NCI-H1105 (cell line): ENCODE data around the gene LHX1.

Source experiments
- DNase-seq: peaks from one replicate; lab custom pipeline; 2025; lab: John Stamatoyannopoulos, UW

Gene LHX1

GRCh38 chr17:36922175-36922574, 15.1 kb upstream of the LHX1 start:
- DNase-seq = no peak

GRCh38 chr17:36923814-36924221, 13.5 kb upstream of the LHX1 start:
- no peak for DNase-seq

GRCh38 chr17:36926226-36926625, 11.0 kb upstream of the LHX1 start:
- no peak for DNase-seq

- no peak for DNase-seq
Measured at GRCh38 chr17:36926701-36927100, 10.6 kb upstream of the LHX1 start.

- no peak for DNase-seq
Measured at GRCh38 chr17:36928471-36929345, 8.6 kb upstream of the LHX1 start.

GRCh38 chr17:36929851-36930582, 7.3 kb upstream of the LHX1 start:
- DNase-seq = no peak

GRCh38 chr17:36930583-36930900, 6.7 kb upstream of the LHX1 start:
- DNase-seq = no peak

- no peak for DNase-seq
Measured at GRCh38 chr17:36931096-36931696, 6.1 kb upstream of the LHX1 start.

GRCh38 chr17:36931697-36932382, 5.4 kb upstream of the LHX1 start:
- peak; percentile 44 for DNase-seq

GRCh38 chr17:36932383-36932693, 4.9 kb upstream of the LHX1 start:
- no peak for DNase-seq

- DNase-seq = no peak
Measured at GRCh38 chr17:36932694-36933511, 4.4 kb upstream of the LHX1 start.

- no peak for DNase-seq
Measured at GRCh38 chr17:36933512-36934143, 3.6 kb upstream of the LHX1 start.

GRCh38 chr17:36934144-36934691, 3.1 kb upstream of the LHX1 start:
- no peak for DNase-seq

GRCh38 chr17:36934692-36935630, 2.3 kb upstream of the LHX1 start:
- DNase-seq = no peak

- no peak for DNase-seq
Measured at GRCh38 chr17:36935671-36936454, 1.4 kb upstream of the LHX1 start.

- peak; percentile 31 for DNase-seq
Measured at GRCh38 chr17:36936455-36937000, 747 bp upstream of the LHX1 start.

GRCh38 chr17:36937959-36938565, 787 bp downstream of the LHX1 start:
- no peak for DNase-seq

GRCh38 chr17:36938566-36939051, 1.3 kb downstream of the LHX1 start:
- no peak for DNase-seq
